Thoracic aorta (tissue), 2 donors: ENCODE measurements around the gene METTL5. TPM values are rescaled to one million over a fixed set of nuclear protein-coding genes. Genes with fewer than 3 reads are reported as not detected.

Experiments
- ATAC-seq: fragments of 150-250 bp; one replicate; pipeline ENCODE4 v1.8.0; 2017; ENCODE audit warnings: low read depth; ENCODE audit not compliant: insufficient number of reproducible peaks, low FRiP score
- DNase-seq: peaks from one replicate; pipeline ENCODE4 v3.0.0-alpha.2; 2020; ENCODE audit warnings: low spot score
- H3K27ac ChIP-seq, 2 donors: fragments of 200-600 bp; sonication (generic); 1 replicate in 1 of 2; 2 replicates in 1 of 2; pipeline ENCODE4 v1.5.1; 2016; ENCODE audit warnings: mild to moderate bottlenecking in 2 of 2, moderate library complexity in 2 of 2
- H3K27me3 ChIP-seq: fragments of 200-600 bp; sonication (generic); replicated peaks from 2 replicates; pipeline ENCODE4 v1.6.0; 2016; ENCODE audit warnings: mild to moderate bottlenecking; ENCODE audit not compliant: insufficient read depth
- H3K36me3 ChIP-seq: fragments of 200-600 bp; sonication (generic); one replicate; pipeline ENCODE4 v1.5.1; 2016
- H3K4me1 ChIP-seq, 2 donors: fragments of 200-600 bp; sonication (generic); 1 replicate in 1 of 2; 2 replicates in 1 of 2; pipeline versions ENCODE4 v1.5.1 to v1.6.0; 2016; ENCODE audit warnings: low read depth in 2 of 2, mild to moderate bottlenecking in 1 of 2; ENCODE audit not compliant: control insufficient read depth in 1 of 2
- H3K4me3 ChIP-seq: fragments of 200-600 bp; sonication (generic); 2 replicates; pipeline ENCODE4 v1.5.1; 2016; ENCODE audit warnings: mild to moderate bottlenecking
- H3K9me3 ChIP-seq: fragments of 200-600 bp; sonication (generic); 2 replicates; pipeline ENCODE4 v1.5.1; 2016
- total RNA-seq, 2 donors: library from RNA; depleted of rRNA; stranded (reverse); fragments of >200 nt; gene quantifications; one replicate each; pipeline versions ENCODE4 v1.1.0 to v1.2.3, GENCODE V29; 2016
- TF ChIP-seq, protein P1 (sequence below): fragments of 200-600 bp; sonication (generic); IDR thresholded peaks from one replicate; pipeline ENCODE4 v1.5.1; 2019; ENCODE audit warnings: antibody characterized with exemption

The METTL5 gene
- total RNA-seq, 2 donors from 2014 or later = 25.3 to 73.5 TPM

DNA sequence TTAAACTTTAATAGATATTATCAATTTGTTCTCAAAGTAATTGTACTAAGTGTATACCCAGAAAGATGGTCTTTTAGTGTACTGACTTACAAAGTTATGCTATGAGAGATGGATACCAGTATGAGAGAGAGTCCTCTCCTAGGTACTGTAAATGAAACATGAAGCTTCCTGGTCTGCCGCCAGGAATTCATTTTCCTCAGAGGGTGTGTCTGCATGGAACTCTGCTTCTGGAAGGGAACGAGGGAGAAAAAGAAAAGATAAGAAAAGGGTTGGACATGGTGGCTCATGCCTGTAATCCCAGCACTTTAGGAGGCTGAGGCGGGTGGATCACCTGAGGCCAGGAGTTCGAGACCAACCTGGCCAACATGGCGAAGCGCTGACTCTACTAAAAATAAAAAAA lies 28.3 kb downstream of the METTL5 start:
- Histone ChIP-seq H3K27ac (no peak overlapping the region), H3K27me3 (no peaks in the 10 kb centered on the region), H3K4me3 (no peak overlapping the region), H3K9me3 (no peaks in the 10 kb centered on the region), H3K36me3 (no peaks in the 10 kb centered on the region), H3K4me1 (peaks cover 4 to 8% of the 10 kb centered on the region in 2 donors)
- TF ChIP-seq, protein P1, sequence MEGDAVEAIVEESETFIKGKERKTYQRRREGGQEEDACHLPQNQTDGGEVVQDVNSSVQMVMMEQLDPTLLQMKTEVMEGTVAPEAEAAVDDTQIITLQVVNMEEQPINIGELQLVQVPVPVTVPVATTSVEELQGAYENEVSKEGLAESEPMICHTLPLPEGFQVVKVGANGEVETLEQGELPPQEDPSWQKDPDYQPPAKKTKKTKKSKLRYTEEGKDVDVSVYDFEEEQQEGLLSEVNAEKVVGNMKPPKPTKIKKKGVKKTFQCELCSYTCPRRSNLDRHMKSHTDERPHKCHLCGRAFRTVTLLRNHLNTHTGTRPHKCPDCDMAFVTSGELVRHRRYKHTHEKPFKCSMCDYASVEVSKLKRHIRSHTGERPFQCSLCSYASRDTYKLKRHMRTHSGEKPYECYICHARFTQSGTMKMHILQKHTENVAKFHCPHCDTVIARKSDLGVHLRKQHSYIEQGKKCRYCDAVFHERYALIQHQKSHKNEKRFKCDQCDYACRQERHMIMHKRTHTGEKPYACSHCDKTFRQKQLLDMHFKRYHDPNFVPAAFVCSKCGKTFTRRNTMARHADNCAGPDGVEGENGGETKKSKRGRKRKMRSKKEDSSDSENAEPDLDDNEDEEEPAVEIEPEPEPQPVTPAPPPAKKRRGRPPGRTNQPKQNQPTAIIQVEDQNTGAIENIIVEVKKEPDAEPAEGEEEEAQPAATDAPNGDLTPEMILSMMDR = no peak
- DNase-seq = no peak
- ATAC-seq = no peak

DNA sequence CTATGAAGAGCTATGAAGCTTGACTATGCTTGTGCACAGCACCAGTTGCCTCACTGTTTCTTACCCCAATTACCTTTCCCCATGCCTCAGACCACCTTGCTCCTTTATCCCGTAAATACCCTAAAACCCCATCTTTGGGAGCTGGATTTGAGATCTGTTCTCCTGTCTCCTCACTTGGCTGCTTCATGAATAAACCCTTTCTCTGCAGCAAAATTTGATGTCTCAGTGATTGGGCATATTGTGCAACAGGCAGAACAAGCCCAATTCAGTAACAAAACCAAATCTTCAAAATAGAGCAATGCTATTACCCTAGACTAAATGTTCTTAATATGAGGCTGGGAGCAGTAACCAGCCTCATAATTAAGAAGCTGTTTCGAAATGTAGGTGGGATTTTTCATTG lies 29.5 kb downstream of the METTL5 start:
- Histone ChIP-seq H3K9me3 (no peaks in the 10 kb centered on the region), H3K4me1 (peaks cover 0 to 7% of the 10 kb centered on the region in 2 donors), H3K36me3 (no peaks in the 10 kb centered on the region), H3K27me3 (no peaks in the 10 kb centered on the region), H3K4me3 (no peak overlapping the region), H3K27ac (no peak overlapping the region)
- DNase-seq (no peak), ATAC-seq (no peak)
- TF ChIP-seq, protein P1 = no peak

DNA sequence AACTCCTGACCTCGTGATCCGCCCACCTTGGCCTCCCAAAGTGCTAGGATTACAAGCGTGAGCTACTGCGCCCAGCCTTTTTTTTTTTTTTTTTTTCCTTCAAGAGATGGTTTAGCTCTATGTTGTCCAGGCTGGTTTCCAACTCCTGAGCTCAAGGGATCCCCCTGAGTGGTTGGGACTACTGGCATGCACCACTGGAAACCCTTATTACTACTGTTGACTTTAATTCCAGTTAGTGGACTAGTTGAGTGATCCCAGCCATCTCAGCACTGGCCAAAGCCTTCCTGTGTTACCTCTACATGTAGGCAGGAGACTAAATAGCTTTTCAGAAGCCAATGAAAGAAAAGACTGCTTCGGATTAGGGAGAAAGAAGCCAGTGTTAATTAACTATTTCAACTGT lies 34.1 kb downstream of the METTL5 start:
- no peak for DNase-seq
- TF ChIP-seq, protein P1 = no peak
- Histone ChIP-seq H3K9me3 (no peaks in the 10 kb centered on the region), H3K4me3 (no peak overlapping the region), H3K27me3 (no peaks in the 10 kb centered on the region), H3K4me1 (peaks cover 0 to 3% of the 10 kb centered on the region in 2 donors), H3K36me3 (no peaks in the 10 kb centered on the region), H3K27ac (no peak overlapping the region)
- no peak for ATAC-seq

DNA sequence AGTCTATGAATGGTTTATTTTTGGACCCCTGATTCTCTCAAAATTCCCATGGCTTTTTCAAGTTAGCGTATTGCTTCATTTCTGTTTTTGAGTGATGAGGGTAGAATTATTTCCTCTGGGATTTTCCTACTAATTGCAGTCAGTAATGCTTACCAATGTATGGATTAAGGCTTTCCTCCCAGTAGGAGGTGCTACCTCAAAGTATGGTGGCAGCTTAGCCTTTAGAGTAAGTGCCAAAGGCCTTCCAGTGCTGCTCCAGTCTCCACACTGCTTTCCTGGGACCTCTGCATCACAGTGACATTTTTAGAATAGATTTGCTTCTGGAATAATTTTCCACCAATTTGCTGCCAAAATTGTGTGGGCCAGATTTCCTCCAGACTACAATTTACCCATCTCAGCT lies 42.2 kb downstream of the METTL5 start:
- H3K27me3 ChIP-seq = no peaks in the 10 kb centered on the region
- ATAC-seq (no peak), DNase-seq (no peak)
- no peak overlapping the region for H3K27ac ChIP-seq
- TF ChIP-seq, protein P1 = no peak
- H3K4me1 ChIP-seq = no peaks in the 10 kb centered on the region
- H3K4me3 ChIP-seq = no peak overlapping the region
- no peaks in the 10 kb centered on the region for H3K9me3 ChIP-seq
- no peaks in the 10 kb centered on the region for H3K36me3 ChIP-seq

DNA sequence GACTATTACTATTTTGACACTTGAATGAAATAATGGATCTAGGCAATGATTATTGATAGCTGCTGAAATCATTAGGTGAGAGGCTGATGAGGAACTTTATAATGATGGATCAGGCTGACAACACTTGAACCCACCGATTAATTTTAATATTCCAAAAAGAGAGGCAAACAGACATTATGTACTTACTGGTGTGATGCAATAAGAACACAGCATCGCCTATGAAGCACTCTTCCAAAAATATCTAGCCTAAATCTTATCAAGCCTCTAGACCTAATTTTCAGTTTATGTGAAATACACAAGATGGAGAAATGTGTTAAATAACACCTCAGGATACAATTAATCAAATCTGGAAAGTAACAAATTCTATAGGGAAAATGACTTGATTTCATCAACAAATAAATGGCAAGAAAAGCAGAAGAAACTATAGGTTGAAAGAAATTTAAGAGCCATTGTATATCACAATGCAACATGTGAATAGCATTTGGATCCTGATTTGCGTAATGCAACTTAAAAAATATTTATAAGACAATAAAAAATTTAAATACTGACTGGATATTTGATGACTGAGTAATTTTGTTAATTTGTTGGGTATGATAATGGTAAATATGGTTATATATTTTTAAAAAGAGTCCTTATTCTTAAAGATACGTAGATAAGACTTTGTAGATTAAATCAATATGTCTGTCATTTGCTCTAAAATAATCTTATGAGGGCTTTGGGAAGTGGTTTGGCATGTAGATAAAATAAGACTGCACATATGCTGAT lies 43.3 kb downstream of the METTL5 start:
- DNase-seq (no peak), ATAC-seq (no peak)
- no peaks in the 10 kb centered on the region for H3K36me3 ChIP-seq
- TF ChIP-seq, protein P1 = no peak
- no peaks in the 10 kb centered on the region for H3K27me3 ChIP-seq
- no peaks in the 10 kb centered on the region for H3K9me3 ChIP-seq
- H3K4me1 ChIP-seq = no peaks in the 10 kb centered on the region
- no peak overlapping the region for H3K27ac ChIP-seq
- H3K4me3 ChIP-seq = no peak overlapping the region
